Natural killer cell (primary cell): Measurements from ENCODE around the gene L3MBTL4. TPM values are rescaled to one million over a fixed set of nuclear protein-coding genes. Genes with fewer than 3 reads are reported as not detected.

Source experiments
- ATAC-seq, 3 donors: fragments of 150-1000 bp in 2 of 3; fragments of 200-7000 bp in 1 of 3; cut with Tn5 transposase; 1 replicate in 1 of 3; 2 replicates in 2 of 3; pipeline ENCODE4 v1.10.0; 2021; ENCODE audit warnings: mild to moderate bottlenecking in 2 of 3, moderate library complexity in 2 of 3
- DNase-seq, 2 donors: peaks; one replicate each; pipeline versions ENCODE4 v3.0.0 to v3.0.0-alpha.2; 2013 to 2021; ENCODE audit warnings: mixed read lengths in 1 of 2
- H3K27ac ChIP-seq: one replicate; pipeline ENCODE4 v1.5.1; 2013; ENCODE audit warnings: mild to moderate bottlenecking, low read length
- H3K27me3 ChIP-seq: one replicate; pipeline ENCODE4 v1.6.1; 2013; ENCODE audit warnings: low read length; ENCODE audit not compliant: control insufficient read depth, insufficient read depth
- H3K36me3 ChIP-seq: one replicate; pipeline ENCODE4 v1.6.1; 2013; ENCODE audit warnings: low read length; ENCODE audit not compliant: control insufficient read depth, insufficient read depth
- H3K4me1 ChIP-seq: one replicate; pipeline ENCODE4 v1.6.1; 2013; ENCODE audit warnings: low read length; ENCODE audit not compliant: control insufficient read depth, insufficient read depth
- H3K4me3 ChIP-seq: one replicate; pipeline ENCODE4 v1.5.1; 2013; ENCODE audit warnings: low read length
- H3K9me3 ChIP-seq: one replicate; pipeline ENCODE4 v1.6.1; 2013; ENCODE audit warnings: low read length; ENCODE audit not compliant: control insufficient read depth, insufficient read depth
- H3K27ac Mint-ChIP-seq, 2 donors: one replicate each; pipeline ENCODE4 v1.8.0; 2022; ENCODE audit warnings: mild to moderate bottlenecking in 2 of 2, mixed read lengths in 2 of 2, moderate library complexity in 1 of 2
- H3K27me3 Mint-ChIP-seq, 2 donors: one replicate each; pipeline ENCODE4 v1.8.0; 2022; ENCODE audit warnings: low read depth in 2 of 2, mixed read lengths in 2 of 2
- H3K36me3 Mint-ChIP-seq: one replicate; pipeline ENCODE4 v1.8.0; 2022; ENCODE audit warnings: mixed read lengths
- H3K4me1 Mint-ChIP-seq, 2 donors: one replicate each; pipeline ENCODE4 v1.8.0; 2022; ENCODE audit warnings: mixed read lengths in 2 of 2
- H3K4me3 Mint-ChIP-seq: one replicate; pipeline ENCODE4 v1.8.0; 2022; ENCODE audit warnings: mild to moderate bottlenecking, moderate library complexity, mixed read lengths
- H3K9me3 Mint-ChIP-seq, 2 donors: one replicate each; pipeline ENCODE4 v1.8.0; 2022; ENCODE audit warnings: mixed read lengths in 2 of 2
- CTCF ChIP-seq: fragments of 200-600 bp; IDR thresholded peaks from one replicate; pipeline ENCODE4 v1.8.0; 2022; ENCODE audit warnings: antibody characterized with exemption
- WGBS: methylation state at CpG from one replicate; pipeline ENCODE4 v1.1.7; 2013; ENCODE audit warnings: missing lambda C conversion rate; ENCODE audit not compliant: insufficient coverage; 5-methylcytosine and 5-hydroxymethylcytosine counted together
- intact Hi-C: fragments of 100-400 bp; cut with micrococcal nuclease; formaldehyde crosslinking; loops from one replicate; pipeline ENCODE4 v1.14.2; 2022
- total RNA-seq, 4 donors: library from RNA; stranded (reverse); fragments of 120-200 nt in 1 of 4; gene quantifications; one replicate each; pipeline versions ENCODE4 v1.2.3 to v1.2.4, GENCODE V29; 2013 to 2022

Gene L3MBTL4
- total RNA-seq, 3 donors from 2014 or later (not counting 1 experiment from before 2014, with no cell fraction given) = 27.9 to 34.2 (median 30.0) TPM

DNA sequence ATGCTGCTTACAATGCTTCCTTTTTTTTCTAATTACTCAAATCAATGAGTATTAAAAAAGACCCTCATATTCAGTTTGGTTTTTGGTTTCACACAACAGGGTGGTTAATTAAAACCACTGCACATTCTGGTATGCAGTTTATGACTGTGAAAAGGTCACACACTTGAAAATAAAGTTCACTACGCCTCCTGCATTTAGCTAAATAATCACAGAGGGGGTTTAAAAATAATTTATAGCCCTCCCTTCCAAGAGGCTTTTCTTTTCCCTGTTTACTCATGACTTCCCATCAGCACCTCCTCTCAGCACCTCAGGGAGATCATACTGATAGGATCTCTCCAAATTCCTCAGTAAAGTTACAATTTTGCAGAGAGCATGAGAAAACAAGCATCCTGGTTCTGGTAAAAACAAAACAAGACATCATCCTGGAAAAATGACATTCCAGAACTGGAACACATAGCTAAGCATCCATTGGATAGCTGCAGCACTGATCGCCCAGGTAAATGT, 389.9 kb downstream of the L3MBTL4 start:
- H3K27ac ChIP-seq = no peak overlapping the region
- H3K36me3 ChIP-seq = no peaks in the 10 kb centered on the region
- H3K27ac Mint-ChIP-seq = no peak overlapping the region
- no peaks in the 10 kb centered on the region for H3K27me3 Mint-ChIP-seq
- H3K27me3 ChIP-seq = no peaks in the 10 kb centered on the region
- no peak overlapping the region for H3K4me3 ChIP-seq
- H3K4me1 Mint-ChIP-seq = peaks cover 10 to 33% of the 10 kb centered on the region in 2 donors
- no peaks in the 10 kb centered on the region for H3K9me3 ChIP-seq
- ATAC-seq (no peak), DNase-seq (no peak)
- no peaks in the 10 kb centered on the region for H3K36me3 Mint-ChIP-seq
- TF ChIP-seq CTCF = no peak
- H3K4me3 Mint-ChIP-seq = no peak overlapping the region
- peaks cover 0 to 2% of the 10 kb centered on the region in 2 donors for H3K9me3 Mint-ChIP-seq
- H3K4me1 ChIP-seq = no peaks in the 10 kb centered on the region
- WGBS = 67% methylated on average over 2 of the region's 2 CpGs
- intact Hi-C loops = no loop called here

DNA sequence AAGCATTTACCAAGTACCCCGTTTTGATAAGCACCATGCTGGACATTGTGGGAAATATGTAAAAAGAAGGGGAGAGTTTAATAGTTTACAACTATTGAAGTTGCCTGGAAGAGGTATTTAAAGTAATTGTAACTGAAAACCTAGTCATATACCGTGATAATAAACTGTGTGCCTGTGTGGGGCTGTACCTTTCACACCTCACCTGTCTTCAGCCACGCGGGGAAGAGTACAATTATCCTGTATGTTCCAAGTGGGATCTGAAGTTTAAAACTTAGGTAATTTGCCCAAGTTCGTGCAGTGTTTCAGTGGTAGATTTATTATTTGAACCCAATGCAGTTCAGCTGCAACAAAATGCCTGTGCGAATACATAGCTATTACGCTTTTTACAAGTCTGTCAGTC, 391.2 kb downstream of the L3MBTL4 start:
- ATAC-seq (no peak), DNase-seq (no peak)
- Mint-ChIP-seq H3K4me3 (no peak overlapping the region), H3K36me3 (no peaks in the 10 kb centered on the region), H3K9me3 (peaks cover 0 to 2% of the 10 kb centered on the region in 2 donors), H3K27me3 (no peaks in the 10 kb centered on the region), H3K27ac (no peak overlapping the region), H3K4me1 (peaks cover 10 to 33% of the 10 kb centered on the region in 2 donors)
- no peaks in the 10 kb centered on the region for H3K9me3 ChIP-seq
- no peaks in the 10 kb centered on the region for H3K36me3 ChIP-seq
- no peak for TF ChIP-seq CTCF
- no peaks in the 10 kb centered on the region for H3K4me1 ChIP-seq
- over 99% methylated on average over 6 of the region's 7 CpGs for WGBS
- no peak overlapping the region for H3K27ac ChIP-seq
- intact Hi-C loops = no loop called here
- H3K27me3 ChIP-seq = no peaks in the 10 kb centered on the region
- no peak overlapping the region for H3K4me3 ChIP-seq

GRCh38 chr18:6022845-6023244, 391.9 kb downstream of the L3MBTL4 start:
- H3K27me3 Mint-ChIP-seq = no peaks in the 10 kb centered on the region
- peaks cover 0 to 2% of the 10 kb centered on the region in 2 donors for H3K9me3 Mint-ChIP-seq
- no peaks in the 10 kb centered on the region for H3K36me3 Mint-ChIP-seq
- H3K27ac Mint-ChIP-seq = no peak overlapping the region
- Histone ChIP-seq H3K27me3 (no peaks in the 10 kb centered on the region), H3K4me3 (no peak overlapping the region), H3K36me3 (no peaks in the 10 kb centered on the region), H3K27ac (no peak overlapping the region), H3K4me1 (no peaks in the 10 kb centered on the region), H3K9me3 (no peaks in the 10 kb centered on the region)
- TF ChIP-seq CTCF = no peak
- WGBS = 94% methylated on average over 5 of the region's 5 CpGs
- H3K4me1 Mint-ChIP-seq = peaks cover 10 to 33% of the 10 kb centered on the region in 2 donors
- DNase-seq (no peak), ATAC-seq (no peak)
- intact Hi-C loops = no loop called here
- no peak overlapping the region for H3K4me3 Mint-ChIP-seq

DNA sequence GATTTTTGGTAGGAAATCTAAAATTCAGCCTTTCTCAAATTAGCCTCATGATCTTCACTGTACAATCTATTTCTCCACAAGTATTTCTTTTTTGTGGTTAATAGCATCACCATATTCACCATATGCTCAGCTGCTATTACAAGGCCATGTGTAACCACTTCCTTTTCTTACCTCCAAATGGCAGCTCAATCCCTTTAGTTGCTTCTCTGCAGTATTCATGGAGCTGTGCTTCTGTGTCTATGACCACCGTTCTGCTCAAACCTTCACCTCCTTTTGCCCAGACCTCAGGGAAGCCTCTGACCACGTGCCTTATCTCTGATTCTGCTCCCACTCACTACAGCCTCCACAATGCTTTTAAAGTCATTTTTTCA, 392.7 kb downstream of the L3MBTL4 start:
- Histone ChIP-seq H3K27me3 (no peaks in the 10 kb centered on the region), H3K4me1 (no peaks in the 10 kb centered on the region), H3K9me3 (no peaks in the 10 kb centered on the region), H3K4me3 (no peak overlapping the region), H3K27ac (no peak overlapping the region), H3K36me3 (no peaks in the 10 kb centered on the region)
- intact Hi-C loops = no loop called here
- Mint-ChIP-seq H3K27me3 (no peaks in the 10 kb centered on the region), H3K27ac (peak overlapping the region in 1 of 2 donors; percentile 23), H3K4me1 (peaks cover 10 to 33% of the 10 kb centered on the region in 2 donors), H3K36me3 (no peaks in the 10 kb centered on the region), H3K4me3 (no peak overlapping the region), H3K9me3 (no peaks in the 10 kb centered on the region)
- ATAC-seq (no peak), DNase-seq (no peak)
- WGBS = 0% methylated on average over 2 of the region's 2 CpGs
- no peak for TF ChIP-seq CTCF
